Brain microvascular endothelial cell (primary cell): ENCODE results near the gene PSMB5.

Experiments used
- DNase-seq: peaks from one replicate; pipeline ENCODE4 v3.0.0-alpha.2; 2020
- H3K27ac ChIP-seq: fragments of 250-450 bp; sonication (Bioruptor Pico); 2 replicates; pipeline ENCODE4 v1.5.1; 2020; ENCODE audit warnings: mild to moderate bottlenecking, moderate library complexity
- H3K27me3 ChIP-seq: fragments of 250-450 bp; sonication (Bioruptor Pico); replicated peaks from 2 replicates; pipeline ENCODE4 v1.5.1; 2020; ENCODE audit warnings: mild to moderate bottlenecking
- H3K36me3 ChIP-seq: fragments of 250-450 bp; sonication (Bioruptor Pico); replicated peaks from 2 replicates; pipeline ENCODE4 v1.5.1; 2020; ENCODE audit warnings: mild to moderate bottlenecking
- H3K4me3 ChIP-seq: 2 replicates; pipeline ENCODE4 v1.5.1; 2011; ENCODE audit warnings: low read depth, mild to moderate bottlenecking, control low read depth, low read length, moderate library complexity
- CTCF ChIP-seq: IDR thresholded peaks from 2 replicates; pipeline ENCODE4 v1.5.1; 2011; ENCODE audit warnings: low read depth, mild to moderate bottlenecking, moderate library complexity, low read length, control low read depth, inconsistent platforms; ENCODE audit errors: missing control alignments
- in situ Hi-C: cut with HindIII; loops from 2 replicates; pipeline ENCODE4 v1.10.0; 2017; ENCODE audit warnings: low sequenced_read_pairs, low pct_ligation_motif_present

The PSMB5 gene

GRCh38 chr14:23034498-23035302, at the start of gene PSMB5:
PSMB5 (minus strand) TSS chr14:23034900; CDS start chr14:23034881, 19 bp downstream.
- H3K27me3 ChIP-seq = no peaks in the 10 kb centered on the region
- H3K36me3 ChIP-seq = peaks cover 30% of the 10 kb centered on the region
- peak; percentile 95 for DNase-seq
- peak within 1 kb of the TSS; percentile 93 for H3K4me3 ChIP-seq
- in situ Hi-C loops = no loop called here
- TF ChIP-seq CTCF = peak; percentile 13
- H3K27ac ChIP-seq = peak within 1 kb of the TSS; percentile 99

GRCh38 chr14:23080474-23080873, 45.8 kb upstream of the PSMB5 start:
- no peak for TF ChIP-seq CTCF

GRCh38 chr14:23079716-23080115, 45.0 kb upstream of the PSMB5 start:
- no peak for TF ChIP-seq CTCF
- no peaks in the 10 kb centered on the region for H3K27me3 ChIP-seq
- in situ Hi-C loops = no loop called here
- H3K36me3 ChIP-seq = peaks cover 59% of the 10 kb centered on the region
- H3K4me3 ChIP-seq = no peak overlapping the region
- DNase-seq = no peak
- peak overlapping the region; percentile 82 for H3K27ac ChIP-seq

More at GRCh38 chr14:23080474-23080873, 45.8 kb upstream of the PSMB5 start:
- no peak overlapping the region for H3K27ac ChIP-seq
- H3K4me3 ChIP-seq = no peak overlapping the region
- in situ Hi-C loops = no loop called here
- peaks cover 59% of the 10 kb centered on the region for H3K36me3 ChIP-seq
- H3K27me3 ChIP-seq = no peaks in the 10 kb centered on the region
- no peak for DNase-seq

- Histone ChIP-seq H3K27me3 (no peaks in the 10 kb centered on the region), H3K27ac (peak overlapping the region; percentile 82), H3K4me3 (no peak overlapping the region), H3K36me3 (peaks cover 66% of the 10 kb centered on the region)
- peak; percentile 13 for TF ChIP-seq CTCF
- DNase-seq = peak; percentile 94
- in situ Hi-C loops = no loop called here
Measured at GRCh38 chr14:23078692-23079116, 44.0 kb upstream of the PSMB5 start.

- no peak for DNase-seq
- no peak for TF ChIP-seq CTCF
- no peak overlapping the region for H3K4me3 ChIP-seq
- in situ Hi-C loops = no loop called here
- H3K36me3 ChIP-seq = peaks cover 64% of the 10 kb centered on the region
- H3K27ac ChIP-seq = peak overlapping the region; percentile 82
- no peaks in the 10 kb centered on the region for H3K27me3 ChIP-seq
Measured at GRCh38 chr14:23077962-23078361, 43.3 kb upstream of the PSMB5 start.
